Prostate gland (tissue), 2 donors: ENCODE measurements around the gene ESF1. TPM values are rescaled to one million over a fixed set of nuclear protein-coding genes. Genes with fewer than 3 reads are reported as not detected.
"Not testable (repeated sequence)": the region's sequence is repeated elsewhere in the genome, so short reads cannot be mapped to it uniquely, and the experiment has no call there.

ENCODE experiments used
- DNase-seq: peaks from one replicate; pipeline ENCODE4 v3.0.0-alpha.2; 2019; ENCODE audit warnings: low spot score
- H3K27ac ChIP-seq, 2 donors: fragments of 200-600 bp; sonication (generic); 2 replicates each; pipeline ENCODE4 v1.5.1; 2017 to 2019
- H3K27me3 ChIP-seq: fragments of 200-600 bp; sonication (generic); replicated peaks from 2 replicates; pipeline ENCODE4 v1.5.1; 2019; ENCODE audit not compliant: insufficient read depth
- H3K36me3 ChIP-seq, 2 donors: fragments of 200-600 bp; sonication (generic); 1 replicate in 1 of 2; 2 replicates in 1 of 2; pipeline versions ENCODE4 v1.5.1 to v1.8.1; 2017 to 2019
- H3K4me1 ChIP-seq: fragments of 200-600 bp; sonication (generic); replicated peaks from 2 replicates; pipeline ENCODE4 v1.5.1; 2019
- H3K4me3 ChIP-seq, 2 donors: fragments of 200-600 bp; sonication (generic); 2 replicates each; pipeline ENCODE4 v1.5.1; 2017 to 2019
- H3K9me3 ChIP-seq: fragments of 200-600 bp; sonication (generic); 2 replicates; pipeline ENCODE4 v1.5.1; 2017
- CTCF ChIP-seq, 4 experiments: fragments of 200-600 bp in 2 of 4; fragments of 450-650 bp in 2 of 4; sonication (generic) in 2 of 4; IDR thresholded peaks; 1 replicate in 3 of 4; 2 replicates in 1 of 4; pipeline ENCODE4 v1.5.1; 2016 to 2019; ENCODE audit warnings: antibody characterized with exemption in 4 of 4, mild to moderate bottlenecking in 2 of 4, moderate library complexity in 2 of 4
- POLR2A ChIP-seq: fragments of 450-650 bp; IDR thresholded peaks from one replicate; pipeline ENCODE4 v1.6.1; 2016; ENCODE audit warnings: antibody characterized with exemption, mild to moderate bottlenecking
- POLR2AphosphoS5 ChIP-seq: sonication (generic); formaldehyde crosslinking; IDR thresholded peaks from one replicate; pipeline ENCODE4 v1.6.1; 2017; ENCODE audit warnings: antibody characterized with exemption
- WGBS: methylation state at CpG from one replicate; pipeline ENCODE4 v1.1.5; 2018; 5-methylcytosine and 5-hydroxymethylcytosine counted together
- intact Hi-C: fragments of 100-400 bp; cut with DNase I; formaldehyde crosslinking; loops from one replicate; pipeline ENCODE4 v1.14.2; 2022
- total RNA-seq, 2 donors: library from RNA; depleted of rRNA; stranded (reverse); fragments of >200 nt; gene quantifications; one replicate each; pipeline ENCODE4 v1.1.0, GENCODE V29; 2016

The ESF1 gene
- total RNA-seq, 2 donors from 2014 or later: 6.2 to 13.3 TPM

GRCh38 chr20:13745784-13746183 lies 38.9 kb downstream of the ESF1 start:
- no peak for DNase-seq
- Histone ChIP-seq H3K9me3 (no peaks in the 10 kb centered on the region), H3K4me1 (no peaks in the 10 kb centered on the region), H3K4me3 (no peak overlapping the region), H3K36me3 (no peaks in the 10 kb centered on the region), H3K27ac (no peak overlapping the region), H3K27me3 (no peaks in the 10 kb centered on the region)
- 92% methylated on average over 2 of the region's 2 CpGs for WGBS
- intact Hi-C loops: no loop called here
- no peak for TF ChIP-seq CTCF (IDR thresholded peaks at IDR 0.05)
- TF ChIP-seq POLR2A: no peak
- TF ChIP-seq POLR2AphosphoS5: no peak

GRCh38 chr20:13744352-13744751 lies 40.4 kb downstream of the ESF1 start:
- Histone ChIP-seq H3K4me1 (no peaks in the 10 kb centered on the region), H3K36me3 (no peaks in the 10 kb centered on the region), H3K27me3 (no peaks in the 10 kb centered on the region), H3K9me3 (no peaks in the 10 kb centered on the region), H3K27ac (no peak overlapping the region), H3K4me3 (no peak overlapping the region)
- no peak for TF ChIP-seq CTCF (IDR thresholded peaks at IDR 0.05)
- TF ChIP-seq POLR2AphosphoS5: no peak
- TF ChIP-seq POLR2A: no peak
- intact Hi-C loops: no loop called here
- 87% methylated on average over 1 of the region's 1 CpG for WGBS
- DNase-seq: no peak

DNA sequence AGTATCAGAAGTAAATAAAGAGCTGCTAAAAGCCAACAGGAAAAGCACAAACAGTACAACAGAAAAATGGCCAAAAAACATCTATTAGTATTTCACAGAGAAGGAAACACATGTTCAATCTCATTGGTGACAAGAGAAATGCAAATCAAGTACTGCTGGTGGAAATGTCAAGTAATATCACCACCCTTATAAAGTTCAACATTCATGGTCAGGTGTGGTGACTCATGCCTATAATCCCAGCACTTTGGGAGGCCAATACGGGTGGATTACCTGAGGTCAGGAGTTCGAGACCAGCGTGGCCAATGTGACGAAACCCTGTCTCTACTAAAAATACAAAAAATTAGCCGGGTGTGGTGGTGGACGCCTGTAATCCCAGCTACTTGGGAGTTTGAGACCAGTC lies 42.8 kb downstream of the ESF1 start:
- intact Hi-C loops: no loop called here
- H3K27ac ChIP-seq: no peak overlapping the region
- TF ChIP-seq POLR2A: no peak
- TF ChIP-seq POLR2AphosphoS5: no peak
- TF ChIP-seq CTCF (IDR thresholded peaks at IDR 0.05): no peak
- DNase-seq: no peak
- H3K9me3 ChIP-seq: no peaks in the 10 kb centered on the region
- H3K36me3 ChIP-seq: no peaks in the 10 kb centered on the region
- WGBS: 100% methylated on average over 6 of the region's 6 CpGs
- H3K4me1 ChIP-seq: no peaks in the 10 kb centered on the region
- H3K27me3 ChIP-seq: no peaks in the 10 kb centered on the region
- H3K4me3 ChIP-seq: no peak overlapping the region

DNA sequence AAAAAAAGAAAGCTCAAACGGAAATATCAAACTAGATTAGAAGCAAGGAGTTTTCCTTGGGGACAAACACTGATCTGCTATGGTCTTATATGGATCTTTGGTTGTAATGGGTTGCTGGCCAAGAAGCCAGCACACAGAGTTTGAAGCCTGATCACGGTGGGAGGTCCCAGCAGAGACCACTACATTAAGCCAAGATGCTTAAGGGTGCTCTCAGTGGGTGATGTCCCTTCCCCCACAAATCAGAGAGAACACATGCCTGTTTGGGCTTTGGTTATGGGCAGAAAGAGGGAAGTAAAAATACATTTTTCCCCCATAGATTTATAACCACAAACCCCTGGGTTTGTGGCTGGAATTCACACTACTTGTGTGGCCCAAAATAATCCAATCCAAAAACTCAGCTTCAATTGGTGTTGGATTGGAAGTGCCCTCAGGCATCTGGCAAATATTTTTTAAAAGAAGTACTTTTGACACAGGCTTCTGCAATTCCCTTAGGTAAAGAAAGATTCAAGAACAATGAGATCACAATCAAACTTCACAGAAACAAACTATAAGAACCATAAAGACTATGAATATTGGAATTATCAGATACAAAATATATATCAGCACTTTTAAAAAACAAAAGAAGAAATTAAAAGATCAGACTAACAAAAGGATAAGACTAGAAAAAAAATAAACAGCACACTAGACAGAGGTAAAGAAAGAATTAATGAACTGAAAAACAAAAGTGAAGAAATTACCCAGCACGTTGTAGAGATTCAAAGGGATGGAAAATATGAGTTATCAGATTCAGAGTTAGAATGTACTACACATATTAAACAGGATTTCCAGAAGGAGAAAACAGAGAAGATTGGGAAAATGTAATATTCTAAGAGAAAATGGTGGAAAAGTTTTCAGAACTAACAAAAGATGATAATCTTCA lies 44.7 kb downstream of the ESF1 start:
- Histone ChIP-seq H3K36me3 (no peaks in the 10 kb centered on the region), H3K4me1 (no peaks in the 10 kb centered on the region), H3K27me3 (no peaks in the 10 kb centered on the region), H3K9me3 (no peaks in the 10 kb centered on the region), H3K4me3 (no peak overlapping the region), H3K27ac (no peak overlapping the region)
- 85% methylated on average over 3 of the region's 3 CpGs for WGBS
- no peak for DNase-seq
- intact Hi-C loops: loop anchor here (5.0 to 10.0 kb wide), 3 partner anchors 105 to 245 kb away; partner anchors contain the start of gene TASP1
- no peak for TF ChIP-seq POLR2A
- no peak for TF ChIP-seq POLR2AphosphoS5
- no peak for TF ChIP-seq CTCF (IDR thresholded peaks at IDR 0.05)

- H3K27ac ChIP-seq: peak overlapping the region in 1 of 2 donors; percentile 33
- intact Hi-C loops: loop anchor here (5.0 to 10.0 kb wide), 3 partner anchors 103 to 243 kb away; partner anchors contain the start of gene TASP1
Observed at GRCh38 chr20:13738187-13738586, 46.5 kb downstream of the ESF1 start.

More at GRCh38 chr20:13738187-13738586, 46.5 kb downstream of the ESF1 start:
- DNase-seq, H3K9me3 ChIP-seq, H3K4me1 ChIP-seq, H3K36me3 ChIP-seq, H3K27me3 ChIP-seq, H3K4me3 ChIP-seq: not testable (repeated sequence)
- 91% methylated on average over 1 of the region's 1 CpG for WGBS
